ENCODE results near the gene TFPI. TPM values are rescaled to one million over a fixed set of nuclear protein-coding genes. Genes with fewer than 3 reads are reported as not detected.

Gene TFPI
- total and polyA plus RNA-seq, 2 of the 8 experiments (the other 6 are each of a cell fraction or from before 2014, with no cell fraction given), result 2.0 to 7.1 TPM

GRCh38 chr2:187434342-187434785 lies 119.9 kb downstream of the TFPI start (continued):
- TF ChIP-seq CHD7 (IDR thresholded peaks at IDR 0.05; ENCODE audit: insufficient replicate concordance, low read length) (no peak), HDAC6 (IDR thresholded peaks at IDR 0.05; ENCODE audit: low read depth, low read length) (no peak), RBBP5 (IDR thresholded peaks at IDR 0.05; ENCODE audit: borderline replicate concordance, low read depth, low read length) (no peak), SIX5 (IDR thresholded peaks at IDR 0.05; ENCODE audit: low read depth, low read length) (no peak), SP4 (IDR thresholded peaks at IDR 0.05; ENCODE audit: low read length) (no peak), SP2 (IDR thresholded peaks at IDR 0.05; ENCODE audit: low read length) (no peak), NRF1 (IDR thresholded peaks at IDR 0.05; ENCODE audit: low read depth, low read length) (no peak)
